KBM-7 (cell line): ENCODE data around the gene NIPSNAP3A.

Experiments used
- DNase-seq: peaks from one replicate; pipeline ENCODE4 v3.0.0-alpha.2; 2015
- in situ Hi-C: fragments of 300-500 bp; cut with MboI; formaldehyde crosslinking; loops from 2 replicates; pipeline ENCODE4 v1.14.3; 2020; ENCODE audit warnings: low sequenced_read_pairs, low pct_unique_long_range_greater_than_20kb, mixed read lengths

NIPSNAP3A gene

DNA sequence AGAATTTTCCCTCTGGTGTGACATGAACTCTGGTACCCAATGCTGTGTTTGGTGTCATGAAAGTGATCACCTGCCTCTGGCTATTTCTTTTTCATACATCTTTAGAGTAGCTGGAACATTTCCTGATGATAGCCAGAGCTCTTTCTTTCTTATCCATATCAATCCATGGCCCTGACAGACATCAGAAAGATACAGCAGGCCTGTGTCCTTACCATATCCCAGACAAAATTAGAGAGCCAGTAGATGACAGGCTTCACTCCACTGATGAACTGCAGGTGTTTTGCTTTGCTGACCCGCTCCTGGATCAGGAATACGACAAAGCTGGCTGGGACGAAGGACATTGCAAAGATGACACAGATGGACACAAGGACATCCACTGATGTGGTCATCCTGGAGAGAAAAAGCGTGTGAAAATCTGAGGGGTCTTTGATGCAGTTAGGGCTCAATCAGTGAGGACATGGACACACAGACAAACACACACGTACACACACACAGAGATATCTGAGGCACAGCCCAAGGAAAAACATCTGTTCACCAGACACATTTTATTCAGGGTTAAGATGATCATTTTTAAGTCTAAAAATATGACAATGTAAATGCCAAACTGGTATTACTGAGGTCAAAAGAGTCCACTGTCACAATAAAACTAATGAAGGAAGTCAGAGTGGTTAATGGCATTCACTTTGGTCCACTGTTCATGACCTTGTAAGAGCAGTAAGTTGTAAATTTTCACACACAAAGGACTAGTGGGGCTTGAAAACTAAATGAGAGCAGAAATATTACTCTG is 50.9 kb downstream of the NIPSNAP3A start:
- no peak for DNase-seq
- in situ Hi-C loops = loop anchor here (25.0 kb wide), 1 partner anchor 614 kb away; no protein-coding TSS in a partner anchor

DNA sequence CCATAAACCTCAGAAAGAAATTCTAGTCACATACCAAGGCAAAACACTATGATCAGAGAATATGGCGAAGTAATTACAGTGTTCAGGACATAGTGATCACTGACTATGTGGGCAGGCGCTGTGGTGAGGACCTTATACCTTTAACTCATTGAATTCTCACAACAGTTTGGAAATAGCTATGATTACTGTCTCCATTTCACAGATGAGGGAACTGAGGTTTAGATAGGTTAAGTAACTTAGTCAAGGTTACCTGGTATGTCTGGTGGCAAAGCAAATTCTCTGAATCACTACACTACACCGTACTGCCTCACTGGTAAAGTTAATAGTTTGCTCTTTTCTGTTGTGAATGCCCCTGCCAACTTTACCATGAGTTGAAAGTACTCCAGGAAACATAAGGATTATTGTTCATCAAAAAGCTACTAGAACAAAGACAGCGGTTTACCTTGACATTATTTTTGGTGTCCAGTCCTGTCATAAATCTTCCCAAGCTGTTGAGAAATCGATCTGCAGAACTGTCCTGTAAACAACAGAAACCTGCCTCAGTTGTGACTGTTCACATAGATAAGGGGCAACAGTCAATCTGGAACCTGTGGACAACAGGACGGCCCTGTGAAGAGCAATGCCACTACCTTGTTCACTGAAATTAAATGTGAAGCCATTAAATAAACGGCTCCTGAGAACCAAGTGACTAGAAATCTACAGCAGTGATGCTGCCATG is 52.7 kb downstream of the NIPSNAP3A start:
- DNase-seq = no peak
- in situ Hi-C loops = no loop called here

DNA sequence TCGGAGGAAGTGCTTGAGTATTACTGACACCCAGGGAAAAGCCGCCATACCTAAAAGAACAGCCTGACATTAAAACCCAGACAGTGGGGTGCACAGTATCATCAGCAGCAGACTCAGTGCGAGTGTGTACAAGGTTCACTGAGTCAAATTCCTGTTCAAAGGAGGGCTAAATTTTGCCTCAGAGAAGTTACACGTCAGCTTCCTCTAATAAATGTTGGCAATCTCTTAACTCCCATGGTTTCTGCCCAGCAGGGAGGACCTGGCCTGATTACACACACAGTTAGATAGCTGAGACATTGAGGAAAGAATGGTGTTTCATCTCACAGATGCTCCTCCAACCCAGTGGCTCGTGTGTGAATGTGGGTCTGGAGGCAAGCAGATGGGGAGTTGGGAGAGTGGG is 54.6 kb downstream of the NIPSNAP3A start:
- no peak for DNase-seq
- in situ Hi-C loops = no loop called here

DNA sequence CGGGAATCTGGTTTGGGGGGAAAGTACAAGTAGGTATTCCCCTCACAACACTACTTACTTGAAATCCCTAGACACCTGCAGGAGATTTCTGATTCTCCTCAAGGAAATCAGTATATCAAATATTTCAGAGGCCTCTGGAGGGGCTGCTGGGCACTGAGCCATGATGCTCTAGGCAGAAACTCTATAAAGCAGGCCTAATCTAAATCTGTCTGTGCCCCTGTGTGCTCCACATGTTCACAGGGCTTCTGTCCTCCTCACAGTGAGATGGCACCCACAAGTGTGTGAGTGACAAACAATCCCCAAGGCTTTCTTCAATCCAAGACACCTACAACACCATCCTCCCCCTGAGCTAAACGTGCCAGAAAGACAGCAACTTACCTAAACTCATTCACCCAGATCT is 55.4 kb downstream of the NIPSNAP3A start:
- DNase-seq = no peak
- in situ Hi-C loops = no loop called here

DNA sequence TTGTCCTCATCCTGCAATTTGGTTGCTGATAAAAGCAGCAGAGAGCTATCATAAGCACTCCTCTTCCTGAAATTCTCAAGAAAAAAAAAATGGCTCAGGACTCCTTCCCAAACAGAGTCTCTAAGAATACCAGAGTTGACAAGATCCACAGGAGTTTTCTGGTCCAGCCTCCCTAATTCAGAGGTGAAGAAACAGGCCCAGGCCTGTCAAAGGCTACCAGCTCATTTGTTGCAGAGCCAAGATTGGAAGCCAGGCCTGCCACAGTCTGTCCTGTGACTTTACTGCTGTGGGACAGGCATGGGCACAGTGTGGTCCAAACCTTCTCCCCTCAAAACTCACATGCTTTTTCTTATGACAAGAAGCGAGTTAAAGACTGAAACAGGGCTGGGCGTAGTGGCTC is 58.0 kb downstream of the NIPSNAP3A start:
- in situ Hi-C loops = no loop called here
- no peak for DNase-seq

DNA sequence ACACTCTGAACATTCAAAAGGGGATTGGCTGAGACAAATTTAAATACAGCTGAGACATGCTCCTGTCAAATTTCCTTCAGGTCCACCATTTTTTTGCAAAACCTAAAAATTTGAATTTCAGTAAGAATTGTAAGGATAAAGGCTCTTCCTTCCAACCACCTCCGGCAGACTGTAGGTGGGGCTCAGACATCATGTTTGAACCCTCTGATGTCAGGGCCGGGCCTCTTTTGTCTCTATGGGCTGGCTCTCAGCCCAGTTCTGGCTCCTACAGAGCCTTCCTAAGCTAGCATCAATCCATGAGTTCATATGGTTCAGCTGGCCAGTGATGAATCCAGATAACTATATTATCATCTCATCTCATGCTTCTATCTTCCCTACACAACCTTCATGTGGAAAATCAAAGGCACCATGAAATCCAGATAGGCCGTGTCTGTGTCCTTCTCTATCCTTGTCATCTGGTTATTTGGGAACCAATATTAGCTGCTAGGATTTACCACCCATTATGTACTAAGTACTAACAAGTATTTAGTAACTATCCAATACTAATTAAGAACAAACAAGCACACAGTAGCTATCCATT is 60.6 kb downstream of the NIPSNAP3A start:
- in situ Hi-C loops = no loop called here
- peak; percentile 36 for DNase-seq
